DND-41 (cell line): Measurements from ENCODE around the gene TAF4.

Experiments
- EZH2 ChIP-seq: IDR thresholded peaks from 3 replicates; pipeline ENCODE4 v1.6.1; 2012; ENCODE audit warnings: borderline replicate concordance, low read depth, mild to moderate bottlenecking, moderate library complexity, low read length, inconsistent platforms; ENCODE audit not compliant: severe bottlenecking
- TF ChIP-seq, protein P1 (sequence below): IDR thresholded peaks from 2 replicates; pipeline ENCODE4 v1.5.1; 2012; ENCODE audit warnings: borderline replicate concordance, low read length, moderate library complexity, mild to moderate bottlenecking; ENCODE audit not compliant: poor library complexity, severe bottlenecking; ENCODE audit errors: extremely low read depth

DNA sequence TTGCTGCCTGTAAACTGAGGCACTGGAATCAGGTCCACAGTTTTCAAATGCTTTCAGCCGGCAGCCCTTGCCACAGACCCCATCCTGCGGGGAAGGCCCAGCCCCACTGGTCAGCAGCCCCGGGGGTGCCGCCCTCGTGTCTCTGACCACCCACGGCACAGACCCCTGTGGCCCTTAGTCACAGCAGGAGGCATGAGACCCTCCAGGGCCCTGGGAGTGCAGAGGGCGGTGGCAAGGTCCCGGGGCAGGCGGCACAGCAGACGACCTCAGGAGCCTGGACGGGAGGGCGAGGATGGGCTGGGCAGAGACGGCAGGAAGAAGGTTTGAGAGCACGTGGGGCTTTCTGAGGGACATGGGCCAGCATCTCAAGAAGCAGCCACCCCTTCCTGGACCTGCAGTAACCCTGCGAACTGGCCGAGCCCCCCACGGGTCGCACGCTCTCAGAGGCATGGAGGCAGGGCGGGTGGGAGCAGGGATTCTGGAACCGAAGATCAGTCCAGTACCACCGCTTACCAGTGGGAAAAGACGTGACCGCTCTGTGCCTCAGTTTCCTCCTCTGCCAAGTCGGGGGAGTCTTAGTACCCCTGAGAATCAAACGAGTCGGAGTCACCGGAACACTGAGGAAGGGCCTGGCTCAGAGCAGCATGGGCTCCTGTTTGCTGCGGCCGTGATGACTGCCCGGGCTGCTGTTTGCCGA lies 140.7 kb downstream of the TAF4 start:
- TF ChIP-seq, protein P1, sequence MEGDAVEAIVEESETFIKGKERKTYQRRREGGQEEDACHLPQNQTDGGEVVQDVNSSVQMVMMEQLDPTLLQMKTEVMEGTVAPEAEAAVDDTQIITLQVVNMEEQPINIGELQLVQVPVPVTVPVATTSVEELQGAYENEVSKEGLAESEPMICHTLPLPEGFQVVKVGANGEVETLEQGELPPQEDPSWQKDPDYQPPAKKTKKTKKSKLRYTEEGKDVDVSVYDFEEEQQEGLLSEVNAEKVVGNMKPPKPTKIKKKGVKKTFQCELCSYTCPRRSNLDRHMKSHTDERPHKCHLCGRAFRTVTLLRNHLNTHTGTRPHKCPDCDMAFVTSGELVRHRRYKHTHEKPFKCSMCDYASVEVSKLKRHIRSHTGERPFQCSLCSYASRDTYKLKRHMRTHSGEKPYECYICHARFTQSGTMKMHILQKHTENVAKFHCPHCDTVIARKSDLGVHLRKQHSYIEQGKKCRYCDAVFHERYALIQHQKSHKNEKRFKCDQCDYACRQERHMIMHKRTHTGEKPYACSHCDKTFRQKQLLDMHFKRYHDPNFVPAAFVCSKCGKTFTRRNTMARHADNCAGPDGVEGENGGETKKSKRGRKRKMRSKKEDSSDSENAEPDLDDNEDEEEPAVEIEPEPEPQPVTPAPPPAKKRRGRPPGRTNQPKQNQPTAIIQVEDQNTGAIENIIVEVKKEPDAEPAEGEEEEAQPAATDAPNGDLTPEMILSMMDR, result no peak
- TF ChIP-seq EZH2, result no peak
